CD4-positive, alpha-beta T cell (primary cell): ENCODE results near the gene BRK1. TPM values are rescaled to one million over a fixed set of nuclear protein-coding genes. Genes with fewer than 3 reads are reported as not detected.
A peak's percentile ranks its signal among the peaks of the same experiment; 100 is the strongest.

Experiments used
- ATAC-seq: fragments of 200-7000 bp; cut with Tn5 transposase; one replicate; pipeline ENCODE4 v1.10.0; 2022; ENCODE audit warnings: mild to moderate bottlenecking; ENCODE audit not compliant: poor library complexity
- CTCF ChIA-PET: fragments of 350-600 bp; sonication (Branson Sonifier 250); formaldehyde crosslinking; loops from one replicate; lab custom pipeline; 2021; ENCODE audit warnings: antibody characterized with exemption, inconsistent platforms; lab: Charles Lee
- POLR2A ChIA-PET: fragments of 350-600 bp; sonication (Branson Sonifier 250); formaldehyde crosslinking; loops from one replicate; lab custom pipeline; 2021; ENCODE audit warnings: antibody characterized with exemption, inconsistent platforms; lab: Charles Lee
- DNase-seq, 14 experiments: peaks; one replicate each; pipeline ENCODE4 v3.0.0-alpha.2; 2013 to 2020; ENCODE audit warnings: mixed read lengths in 2 of 14
- H3K27ac ChIP-seq, 2 donors: one replicate each; pipeline versions ENCODE4 v1.5.1 to v1.7.0; 2013; ENCODE audit warnings: low read length in 2 of 2, low read depth in 1 of 2, mild to moderate bottlenecking in 1 of 2
- H3K27me3 ChIP-seq, 2 experiments: 1 replicate in 1 of 2; 2 replicates in 1 of 2; pipeline versions ENCODE4 v1.6.1 to v1.7.0; 2013; ENCODE audit warnings: low read length in 2 of 2, control low read depth in 1 of 2, mild to moderate bottlenecking in 1 of 2, moderate library complexity in 1 of 2; ENCODE audit not compliant: insufficient read depth in 2 of 2, control insufficient read depth in 1 of 2
- H3K36me3 ChIP-seq: one replicate; pipeline ENCODE4 v1.6.1; 2013; ENCODE audit warnings: low read length, control low read depth; ENCODE audit not compliant: insufficient read depth
- H3K4me1 ChIP-seq: one replicate; pipeline ENCODE4 v1.6.1; 2013; ENCODE audit warnings: low read length, control low read depth; ENCODE audit not compliant: insufficient read depth
- H3K4me3 ChIP-seq: one replicate; pipeline ENCODE4 v1.5.1; 2013; ENCODE audit warnings: mild to moderate bottlenecking, low read length, moderate library complexity
- H3K9me3 ChIP-seq, 2 experiments: 1 replicate in 1 of 2; 2 replicates in 1 of 2; pipeline versions ENCODE4 v1.6.1 to v1.7.0; 2013; ENCODE audit warnings: low read length in 2 of 2, mild to moderate bottlenecking in 2 of 2, control low read depth in 1 of 2, moderate library complexity in 1 of 2; ENCODE audit not compliant: control insufficient read depth in 1 of 2, insufficient read depth in 1 of 2
- H3K27ac Mint-ChIP-seq: one replicate; pipeline ENCODE4 v1.8.0; 2020; ENCODE audit warnings: mixed read lengths
- H3K27me3 Mint-ChIP-seq: one replicate; pipeline ENCODE4 v1.8.0; 2021; ENCODE audit warnings: mixed read lengths
- H3K36me3 Mint-ChIP-seq: one replicate; pipeline ENCODE4 v1.8.0; 2021; ENCODE audit warnings: low read depth, mixed read lengths
- H3K4me1 Mint-ChIP-seq: one replicate; pipeline ENCODE4 v1.8.0; 2021; ENCODE audit warnings: low read depth, mixed read lengths
- H3K4me3 Mint-ChIP-seq: one replicate; pipeline ENCODE4 v1.8.0; 2020; ENCODE audit warnings: mild to moderate bottlenecking, mixed read lengths
- H3K9me3 Mint-ChIP-seq: one replicate; pipeline ENCODE4 v1.8.0; 2020; ENCODE audit warnings: mixed read lengths
- CTCF ChIP-seq: fragments of 200-600 bp; IDR thresholded peaks from one replicate; pipeline ENCODE4 v1.8.0; 2022; ENCODE audit warnings: antibody characterized with exemption, mild to moderate bottlenecking
- intact Hi-C, 2 experiments: fragments of 100-400 bp; cut with DNase I in 1 of 2; cut with micrococcal nuclease in 1 of 2; formaldehyde crosslinking; loops; one replicate each; pipeline versions ENCODE4 v1.15.1 to v1.9.0; 2023 to 2025; cut with DNase I, micrococcal nuclease
- total RNA-seq, 174 experiments: library from RNA in 2 of 174; stranded (reverse) in 2 of 174; gene quantifications; one replicate each; pipeline ENCODE4 v1.2.3 and lab custom pipeline; 2021 to 2026

Gene BRK1
- total RNA-seq, 2 experiments from 2014 or later: 33.1 to 33.8 TPM

GRCh38 chr3:10154335-10155122 lies 39.1 kb downstream of the BRK1 start:
- POLR2A ChIA-PET: interaction anchor here (0.6 to 1.2 kb wide), 3 partner anchors 9 to 58 kb away, joined by 3 to 4 read pairs (median 3); partner anchors contain the start of gene VHL
- Histone ChIP-seq H3K27me3 (no peaks in the 10 kb centered on the region), H3K4me3 (no peak overlapping the region), H3K27ac (no peak overlapping the region), H3K9me3 (no peaks in the 10 kb centered on the region), H3K4me1 (no peaks in the 10 kb centered on the region), H3K36me3 (peaks cover 30% of the 10 kb centered on the region)
- ATAC-seq (no peak), DNase-seq (no peak)
- no peaks in the 10 kb centered on the region for H3K27me3 Mint-ChIP-seq
- H3K4me3 Mint-ChIP-seq: no peak overlapping the region
- H3K27ac Mint-ChIP-seq: peak overlapping the region; percentile 17
- TF ChIP-seq CTCF: no peak
- CTCF ChIA-PET: interaction anchor here (0.8 kb wide), 1 partner anchor 127 kb away, joined by 3 read pairs; no protein-coding TSS in a partner anchor
- no peaks in the 10 kb centered on the region for H3K9me3 Mint-ChIP-seq
- peaks cover 49% of the 10 kb centered on the region for H3K36me3 Mint-ChIP-seq
- intact Hi-C loops: no loop called here
- H3K4me1 Mint-ChIP-seq: peaks cover 6% of the 10 kb centered on the region

DNA sequence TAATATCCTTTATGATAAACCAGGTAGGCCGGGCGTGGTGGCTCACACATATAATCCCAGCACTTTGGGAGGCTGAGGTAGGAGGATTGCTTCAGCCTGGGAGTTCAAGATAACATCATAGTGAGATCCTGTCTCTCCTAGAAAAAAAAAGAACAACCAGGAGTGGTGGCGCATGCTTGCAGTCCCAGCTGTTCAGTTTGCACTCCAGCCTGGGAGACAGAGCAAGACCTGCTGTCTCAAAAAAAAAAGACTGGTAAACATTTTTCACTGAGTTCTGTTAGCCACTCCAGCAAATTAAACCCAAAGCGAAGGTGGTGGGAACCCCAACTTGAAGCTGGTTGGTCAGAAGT lies 39.6 kb downstream of the BRK1 start:
- Histone ChIP-seq H3K27me3 (no peaks in the 10 kb centered on the region), H3K27ac (no peak overlapping the region)
- POLR2A ChIA-PET: interaction anchor here (0.9 kb wide), 1 partner anchor 44 kb away, joined by 3 read pairs; no protein-coding TSS in a partner anchor

DNA sequence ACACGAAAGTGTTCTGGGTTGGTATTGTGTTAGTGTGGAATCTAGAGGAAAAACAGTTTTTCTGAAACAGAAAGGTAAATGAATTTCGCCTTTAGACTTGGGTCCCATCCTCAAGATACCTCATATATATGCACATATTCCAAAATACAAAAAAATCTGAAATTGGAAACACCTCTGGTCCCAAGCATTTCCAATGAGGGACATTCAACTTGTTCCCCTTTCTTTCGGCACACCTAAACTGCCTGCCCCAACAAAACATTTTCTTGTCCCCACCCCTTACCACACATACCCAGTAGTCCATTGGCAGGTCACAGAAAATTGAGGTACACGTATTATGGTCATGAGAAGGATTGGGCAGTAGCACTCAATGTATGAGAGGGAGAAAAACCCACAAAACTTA lies 40.2 kb downstream of the BRK1 start:
- Mint-ChIP-seq H3K27ac (no peak overlapping the region), H3K36me3 (peaks cover 38% of the 10 kb centered on the region), H3K27me3 (no peaks in the 10 kb centered on the region), H3K4me1 (no peaks in the 10 kb centered on the region), H3K4me3 (no peak overlapping the region), H3K9me3 (no peaks in the 10 kb centered on the region)
- Histone ChIP-seq H3K27ac (no peak overlapping the region), H3K9me3 (no peaks in the 10 kb centered on the region), H3K4me3 (no peak overlapping the region), H3K4me1 (no peaks in the 10 kb centered on the region), H3K36me3 (peaks cover 19% of the 10 kb centered on the region), H3K27me3 (no peaks in the 10 kb centered on the region)
- ChIA-PET CTCF (interaction anchor here (0.8 kb wide), 1 partner anchor 125 kb away, joined by 3 read pairs; no protein-coding TSS in a partner anchor), POLR2A (interaction anchor here (0.9 kb wide), 1 partner anchor 43 kb away, joined by 3 read pairs; no protein-coding TSS in a partner anchor)
- intact Hi-C loops: no loop called here
- TF ChIP-seq CTCF: no peak
- no peak for DNase-seq
- ATAC-seq: no peak

More for the DNA sequence above, 39.6 kb downstream of the BRK1 start:
- TF ChIP-seq CTCF: no peak
- DNase-seq: no peak
- Mint-ChIP-seq H3K4me3 (no peak overlapping the region), H3K27ac (no peak overlapping the region), H3K4me1 (no peaks in the 10 kb centered on the region), H3K9me3 (no peaks in the 10 kb centered on the region), H3K27me3 (no peaks in the 10 kb centered on the region), H3K36me3 (peaks cover 43% of the 10 kb centered on the region)
- no peak for ATAC-seq
- CTCF ChIA-PET: interaction anchor here (0.8 kb wide), 1 partner anchor 126 kb away, joined by 3 read pairs; no protein-coding TSS in a partner anchor
- no peaks in the 10 kb centered on the region for H3K9me3 ChIP-seq
- intact Hi-C loops: no loop called here
- H3K36me3 ChIP-seq: peaks cover 25% of the 10 kb centered on the region
- H3K4me3 ChIP-seq: no peak overlapping the region
- H3K4me1 ChIP-seq: no peaks in the 10 kb centered on the region
